GM12878 (cell line): Measurements from ENCODE around the gene LAMA5. TPM values are rescaled to one million over a fixed set of nuclear protein-coding genes. Genes with fewer than 3 reads are reported as not detected.

Source experiments
- ATAC-seq: fragments of 200-7000 bp; cut with Tn5 transposase; 3 replicates; pipeline ENCODE4 v1.9.1; 2020; ENCODE audit warnings: mild to moderate bottlenecking, moderate library complexity
- BruUV-seq: library from RNA; stranded (reverse); fragments of 400-500 nt; replicated peaks from 2 replicates; lab custom pipeline; 2021; lab: Mats Ljungman, UMichigan
- CTCF ChIA-PET: fragments of 300-600 bp; sonication (Branson Sonifier 250); formaldehyde crosslinking; extraction: SDS; loops from one replicate; lab custom pipeline; 2021; ENCODE audit warnings: inconsistent platforms; lab: Yijun Ruan, JAX
- POLR2A ChIA-PET: fragments of 350-600 bp; formaldehyde crosslinking; extraction: SDS; loops from one replicate; lab custom pipeline; 2021; ENCODE audit warnings: inconsistent platforms; lab: Charles Lee
- RAD21 ChIA-PET: fragments of 300-600 bp; sonication (Branson Sonifier 250); formaldehyde crosslinking; loops from one replicate; lab custom pipeline; 2023; ENCODE audit warnings: antibody characterized with exemption; ENCODE audit not compliant: unreplicated experiment; lab: Charles Lee
- SMC1A ChIA-PET: fragments of 300-600 bp; sonication (Branson Sonifier 250); formaldehyde crosslinking; loops from one replicate; lab custom pipeline; 2023; ENCODE audit not compliant: unreplicated experiment, uncharacterized antibody; lab: Charles Lee
- DNase-seq: peaks from one replicate; pipeline ENCODE4 v3.0.0-alpha.2; 2011; ENCODE audit warnings: low read depth, low spot score
- FAIRE-seq: peaks from 3 replicates; lab custom pipeline; 2011; peaks lifted over from hg19 to GRCh38; lab: Jason Lieb, UNC
- H2AFZ ChIP-seq: 2 replicates; pipeline ENCODE4 v1.6.0; 2011; ENCODE audit warnings: low read depth, low read length, control low read depth; ENCODE audit not compliant: control insufficient read depth
- H3K27ac ChIP-seq: 2 replicates; pipeline ENCODE4 v1.5.1; 2011; ENCODE audit warnings: control low read depth; ENCODE audit not compliant: control insufficient read depth, insufficient read depth
- H3K27me3 ChIP-seq, 2 experiments: replicated peaks in 1 of 2; 2 replicates each; pipeline versions ENCODE4 v1.6.0 to v1.6.1; 2011; ENCODE audit warnings: low read length in 1 of 2; ENCODE audit not compliant: control insufficient read depth in 2 of 2, insufficient read depth in 2 of 2
- H3K36me3 ChIP-seq, 2 experiments: 2 replicates each; pipeline ENCODE4 v1.5.1; 2011; ENCODE audit warnings: low read length in 1 of 2; ENCODE audit not compliant: control insufficient read depth in 2 of 2, insufficient read depth in 2 of 2
- H3K4me1 ChIP-seq: 2 replicates; pipeline ENCODE4 v1.6.1; 2011; ENCODE audit warnings: mild to moderate bottlenecking, low read length, moderate library complexity, mixed read lengths; ENCODE audit not compliant: control insufficient read depth, insufficient read depth
- H3K4me2 ChIP-seq: 2 replicates; pipeline ENCODE4 v1.6.0; 2011; ENCODE audit warnings: control low read depth; ENCODE audit not compliant: control insufficient read depth, insufficient read depth
- H3K4me3 ChIP-seq: fragments of 200-600 bp; sonication (generic); 2 replicates; pipeline ENCODE4 v1.5.1; 2016
- H3K79me2 ChIP-seq: 2 replicates; pipeline ENCODE4 v1.6.0; 2011; ENCODE audit warnings: low read length; ENCODE audit not compliant: control insufficient read depth, insufficient read depth
- H3K9ac ChIP-seq: 2 replicates; pipeline ENCODE4 v1.8.0; 2011; ENCODE audit warnings: low read length, control low read depth, mixed read lengths; ENCODE audit not compliant: control insufficient read depth, insufficient read depth
- H3K9me3 ChIP-seq: replicated peaks from 3 replicates; pipeline ENCODE4 v1.5.1; 2011; ENCODE audit warnings: mild to moderate bottlenecking, low read length; ENCODE audit not compliant: control insufficient read depth, insufficient read depth
- H4K20me1 ChIP-seq: 2 replicates; pipeline ENCODE4 v1.6.0; 2011; ENCODE audit not compliant: control insufficient read depth, insufficient read depth
- BACH1 ChIP-seq: fragments of 450-650 bp; IDR thresholded peaks from 2 replicates; pipeline ENCODE4 v1.6.1; 2017; ENCODE audit warnings: mild to moderate bottlenecking, borderline replicate concordance
- CHD2 ChIP-seq: IDR thresholded peaks from 2 replicates; pipeline ENCODE4 v1.6.1; 2011; ENCODE audit warnings: low read depth, low read length, improper control_type of control experiment, borderline replicate concordance
- CREB1 ChIP-seq: IDR thresholded peaks from 2 replicates; pipeline ENCODE4 v1.6.1; 2012; ENCODE audit warnings: low read depth, mild to moderate bottlenecking, inconsistent platforms
- CTCF ChIP-seq, 3 experiments: IDR thresholded peaks in 2 of 3; conservative IDR thresholded peaks in 1 of 3; 2 replicates each; pipeline ENCODE4 v1.5.1; 2011; ENCODE audit warnings: low read depth in 3 of 3, low read length in 3 of 3, mild to moderate bottlenecking in 3 of 3, control low read depth in 2 of 3, moderate library complexity in 2 of 3, inconsistent platforms in 1 of 3, mixed read lengths in 1 of 3; ENCODE audit not compliant: control insufficient read depth in 2 of 3, insufficient read depth in 1 of 3; ENCODE audit errors: extremely low read depth in 1 of 3
- GATAD2B ChIP-seq: fragments of 450-650 bp; conservative IDR thresholded peaks from 2 replicates; pipeline ENCODE4 v1.6.1; 2017; ENCODE audit warnings: low read depth, mild to moderate bottlenecking, moderate library complexity
- JUNB ChIP-seq: IDR thresholded peaks from 2 replicates; pipeline ENCODE4 v1.6.1; 2016; ENCODE audit warnings: antibody characterized with exemption, mild to moderate bottlenecking
- JUND ChIP-seq: IDR thresholded peaks from 2 replicates; pipeline ENCODE4 v1.6.1; 2012; ENCODE audit warnings: low read depth, mild to moderate bottlenecking, low read length, improper control_type of control experiment, moderate library complexity
- KDM1A ChIP-seq: fragments of 200-600 bp; sonication (generic); IDR thresholded peaks from 2 replicates; pipeline ENCODE4 v1.6.1; 2016; ENCODE audit warnings: borderline replicate concordance
- MEF2A ChIP-seq: IDR thresholded peaks from 2 replicates; pipeline ENCODE4 v1.6.1; 2011; ENCODE audit warnings: low read depth, mild to moderate bottlenecking, low read length, moderate library complexity; ENCODE audit not compliant: insufficient read depth
- NFIC ChIP-seq: IDR thresholded peaks from 2 replicates; pipeline ENCODE4 v1.6.1; 2012; ENCODE audit warnings: low read depth, mild to moderate bottlenecking, inconsistent platforms, low read length, moderate library complexity
- PBX3 ChIP-seq: IDR thresholded peaks from 2 replicates; pipeline ENCODE4 v1.6.1; 2011; ENCODE audit warnings: mild to moderate bottlenecking, low read depth, low read length, moderate library complexity; ENCODE audit not compliant: insufficient replicate concordance
- PML ChIP-seq: IDR thresholded peaks from 2 replicates; pipeline ENCODE4 v1.6.1; 2012; ENCODE audit warnings: low read length, inconsistent platforms
- POLR2A ChIP-seq: IDR thresholded peaks from 2 replicates; pipeline ENCODE4 v1.6.1; 2011; ENCODE audit warnings: low read depth, mild to moderate bottlenecking, low read length
- POLR2AphosphoS5 ChIP-seq: IDR thresholded peaks from 2 replicates; pipeline ENCODE4 v1.6.1; 2011; ENCODE audit warnings: mild to moderate bottlenecking, low read length, inconsistent platforms
- RELA ChIP-seq: fragments of 450-650 bp; IDR thresholded peaks from 2 replicates; pipeline ENCODE4 v1.8.0; 2014; ENCODE audit warnings: borderline replicate concordance; ENCODE audit not compliant: partially characterized antibody
- SIX5 ChIP-seq: IDR thresholded peaks from 2 replicates; pipeline ENCODE4 v1.6.1; 2011; ENCODE audit warnings: mild to moderate bottlenecking, low read depth, low read length, moderate library complexity; ENCODE audit not compliant: severe bottlenecking
- SP1 ChIP-seq: IDR thresholded peaks from one replicate; pipeline ENCODE4 v1.6.1; 2011; ENCODE audit warnings: low read depth, low read length
- SREBF1 ChIP-seq: IDR thresholded peaks from 2 replicates; pipeline ENCODE4 v1.6.1; 2012; ENCODE audit warnings: mild to moderate bottlenecking, low read length
- STAT3 ChIP-seq: IDR thresholded peaks from 2 replicates; pipeline ENCODE4 v1.6.1; 2011; ENCODE audit warnings: low read depth, low read length, improper control_type of control experiment
- USF1 ChIP-seq: IDR thresholded peaks from 2 replicates; pipeline ENCODE4 v1.6.1; 2011; ENCODE audit warnings: borderline replicate concordance, low read depth, mild to moderate bottlenecking, moderate library complexity, mixed read lengths, low read length; ENCODE audit not compliant: insufficient read depth; ENCODE audit errors: extremely low read length
- WGBS: methylation state at CpG from one replicate; pipeline ENCODE4 v1.1.6; 2016; ENCODE audit warnings: low lambda C conversion rate; ENCODE audit not compliant: insufficient replicate concordance, insufficient coverage; ENCODE audit errors: missing lambda C conversion rate; 5-methylcytosine and 5-hydroxymethylcytosine counted together
- in situ Hi-C: fragments of 300-500 bp; cut with MboI; formaldehyde crosslinking; loops from 9 replicates; pipeline ENCODE4 v1.14.3; 2018; ENCODE audit warnings: mixed read lengths
- intact Hi-C: fragments of 100-400 bp; cut with micrococcal nuclease; formaldehyde crosslinking; loops from one replicate; pipeline ENCODE4 v1.14.2; 2022; ENCODE audit not compliant: unreplicated experiment
- polyA plus RNA-seq, 11 experiments: library from polyadenylated mRNA; depleted of rRNA in 4 of 11; unstranded in 6 of 11; stranded (reverse) in 5 of 11; fragments of >200 nt; fragmentation: Nextera tagmentation in 4 of 11; fragmentation: Illumina TruSeq in 1 of 11; extraction: Ambion mirVana in 4 of 11; extraction: Trizol in 1 of 11; gene quantifications; 1 replicate in 1 of 11; 2 replicates in 10 of 11; pipeline versions ENCODE4 v1.2.1 to v1.2.3, GENCODE V29; 2011 to 2016; ENCODE audit warnings: inconsistent platforms in 2 of 11, missing spikeins in 2 of 11, low read depth in 1 of 11
- total RNA-seq, 4 experiments: library from RNA; depleted of rRNA in 3 of 4; stranded (reverse); fragments of >200 nt in 3 of 4; fragmentation: Illumina TruSeq in 1 of 4; extraction: Trizol in 1 of 4; gene quantifications; 2 replicates each; pipeline versions ENCODE4 v1.2.1 to v1.2.3, GENCODE V29; 2013 to 2021

The LAMA5 gene
- total and polyA plus RNA-seq, 10 of the 15 experiments (the other 5 are each of a cell fraction or from before 2014, with no cell fraction given), result 0.09 to 3.1 (median 1.6) TPM; not detected in 3

- in situ Hi-C loops (loop anchor here (25.0 kb wide), 1 partner anchor 377 kb away; no protein-coding TSS in a partner anchor), intact Hi-C loops (loop anchor here (10.0 kb wide), 4 partner anchors 204 to 374 kb away; partner anchors contain the start of genes LSM14B and MTG2)
- peaks cover 48% of the 10 kb centered on the region for H3K79me2 ChIP-seq
- POLR2A ChIA-PET, result no interaction called here
- peak overlapping the region; percentile 10; the same call in 1 of the 2 replicates for H3K4me2 ChIP-seq
- H3K36me3 ChIP-seq, result peaks cover 9 to 13% of the 10 kb centered on the region in 2 experiments
- CTCF ChIA-PET, result interaction anchor here (0.8 kb wide), 1 partner anchor 21 kb away, joined by 3 read pairs; no protein-coding TSS in a partner anchor
- 81% methylated on average over 11 of the region's 11 CpGs for WGBS
- RAD21 ChIA-PET, result no interaction called here
- H3K27me3 ChIP-seq, result no peaks in the 10 kb centered on the region
- 0 out of 2 replicates have a peak overlapping the region, but pooled peaks have one; percentile 100 for H3K4me3 ChIP-seq
- SMC1A ChIA-PET, result no interaction called here
- ATAC-seq (no peak), DNase-seq (no peak), FAIRE-seq (no peak)
- no peak overlapping the region for H3K27ac ChIP-seq
- no TSS peak for BruUV-seq
- no peaks in the 10 kb centered on the region for H3K9me3 ChIP-seq
- H3K4me1 ChIP-seq, result peaks cover 4% of the 10 kb centered on the region
- H3K9ac ChIP-seq, result no peak overlapping the region
- H4K20me1 ChIP-seq, result no peaks in the 10 kb centered on the region
- H2AFZ ChIP-seq, result no peak overlapping the region
- no peak for TF ChIP-seq SP1
- TF ChIP-seq SREBF1, result no peak
- TF ChIP-seq CTCF (IDR thresholded peaks at IDR 0.05 in 2 of 3, conservative IDR thresholded peaks at IDR 0.05 in 1 of 3; ENCODE audit: control insufficient read depth in 2 of 3, extremely low read depth in 1 of 3, insufficient read depth in 1 of 3, low read depth in 3 of 3, low read length in 3 of 3), result 0 out of 6 replicates have a peak, but pooled peaks of 1 of the 3 experiments have one; percentile 14
- no peak for TF ChIP-seq USF1
- no peak for TF ChIP-seq RELA
- no peak for TF ChIP-seq STAT3
- no peak for TF ChIP-seq SIX5
- TF ChIP-seq CREB1, result 0 out of 2 replicates have a peak, but pooled peaks have one; percentile 6
- no peak for TF ChIP-seq KDM1A
- no peak for TF ChIP-seq MEF2A
- no peak for TF ChIP-seq NFIC
- TF ChIP-seq PML, result peak; percentile 49; the same call in 1 of the 2 replicates
- TF ChIP-seq BACH1, result no peak
- TF ChIP-seq JUNB, result no peak
- TF ChIP-seq JUND, result no peak
- no peak for TF ChIP-seq GATAD2B
- TF ChIP-seq PBX3, result no peak
- peak; percentile 57; the same call in 1 of the 2 replicates for TF ChIP-seq POLR2AphosphoS5
- TF ChIP-seq CHD2, result no peak
- TF ChIP-seq POLR2A, result peak; percentile 77
Observed at GRCh38 chr20:62388839-62389600, 21.9 kb upstream of the LAMA5 start.
